Stimulated activated CD4-positive, alpha-beta T cell treated with anti-CD3 and anti-CD28 coated beads, Interleukin-15, amount 100 ng/mL, for 24 hours (primary cell): ENCODE results near the gene UQCRH.

ENCODE experiments used
- DNase-seq: peaks from one replicate; pipeline ENCODE4 v3.0.0-alpha.2; 2020

UQCRH gene

GRCh38 chr1:46303038-46303871 lies at the start of gene UQCRH, which contains the start of gene LRRC41:
Gene UQCRH (plus strand): TSS chr1:46303698. CDS start chr1:46303767, 69 bp downstream.
Gene LRRC41 (minus strand): TSS chr1:46303616. CDS start chr1:46303322, 294 bp downstream.
- DNase-seq, result peak; percentile 94

GRCh38 chr1:46254668-46255067 lies 48.8 kb upstream of the UQCRH start:
- no peak for DNase-seq

GRCh38 chr1:46256523-46256922 lies 47.0 kb upstream of the UQCRH start:
- DNase-seq, result no peak

- no peak for DNase-seq
Measured at GRCh38 chr1:46262508-46262907, 41.0 kb upstream of the UQCRH start.

GRCh38 chr1:46263146-46263545 lies 40.4 kb upstream of the UQCRH start:
- no peak for DNase-seq

- DNase-seq, result no peak
Measured at GRCh38 chr1:46268578-46268977, 34.9 kb upstream of the UQCRH start.

- DNase-seq, result no peak
Measured at GRCh38 chr1:46274225-46275029, 29.1 kb upstream of the UQCRH start.

GRCh38 chr1:46275030-46275337 lies 28.5 kb upstream of the UQCRH start:
- DNase-seq, result no peak

- DNase-seq, result no peak
Measured at GRCh38 chr1:46277658-46278373, 25.7 kb upstream of the UQCRH start.

GRCh38 chr1:46278807-46279206 lies 24.7 kb upstream of the UQCRH start:
- no peak for DNase-seq

GRCh38 chr1:46280092-46280491 lies 23.4 kb upstream of the UQCRH start:
- no peak for DNase-seq

GRCh38 chr1:46281021-46281420 lies 22.5 kb upstream of the UQCRH start:
- DNase-seq, result no peak

GRCh38 chr1:46284058-46284457 lies 19.4 kb upstream of the UQCRH start:
- DNase-seq, result no peak

- no peak for DNase-seq
Measured at GRCh38 chr1:46284597-46285564, 18.6 kb upstream of the UQCRH start.

GRCh38 chr1:46285730-46286477 lies 17.6 kb upstream of the UQCRH start:
- peak; percentile 49 for DNase-seq

GRCh38 chr1:46288485-46289133 lies 14.9 kb upstream of the UQCRH start:
- DNase-seq, result no peak

- DNase-seq, result no peak
Measured at GRCh38 chr1:46289134-46289494, 14.4 kb upstream of the UQCRH start.

GRCh38 chr1:46289976-46290375 lies 13.5 kb upstream of the UQCRH start:
- DNase-seq, result no peak

GRCh38 chr1:46295306-46295705 lies 8.2 kb upstream of the UQCRH start:
- DNase-seq, result no peak

- DNase-seq, result no peak
Measured at GRCh38 chr1:46298387-46298786, 5.1 kb upstream of the UQCRH start.
